Activated naive CD8-positive, alpha-beta T cell treated with anti-CD3 and anti-CD28 coated beads, Interleukin-2, amount 50 U/mL, for 16 hours (primary cell): ENCODE measurements around the gene LMO7.
"Not testable (repeated sequence)": the region's sequence is repeated elsewhere in the genome, so short reads cannot be mapped to it uniquely, and the experiment has no call there.

Experiments
- DNase-seq: peaks from one replicate; pipeline ENCODE4 v3.0.0-alpha.2; 2020; ENCODE audit warnings: low read depth, low spot score

LMO7 gene

DNA sequence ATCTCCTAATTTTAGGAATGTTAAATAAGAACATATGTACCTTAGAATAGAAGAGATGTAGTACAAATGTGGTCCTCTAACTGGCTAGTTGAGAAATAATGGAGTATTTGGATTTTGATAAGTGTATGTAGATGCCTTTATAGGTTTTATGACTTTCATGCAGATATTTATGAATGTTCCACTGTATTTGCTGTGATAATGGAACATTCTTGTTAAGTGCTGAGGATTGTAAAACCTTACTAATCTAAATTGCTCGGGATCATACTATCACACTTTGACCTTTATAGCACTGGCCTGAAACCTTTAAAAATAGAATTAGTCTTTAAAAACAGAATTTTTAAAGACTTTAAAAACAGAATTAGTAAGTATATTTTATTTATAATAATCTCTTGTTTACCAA, 135.1 kb downstream of the LMO7 start:
- no peak for DNase-seq

DNA sequence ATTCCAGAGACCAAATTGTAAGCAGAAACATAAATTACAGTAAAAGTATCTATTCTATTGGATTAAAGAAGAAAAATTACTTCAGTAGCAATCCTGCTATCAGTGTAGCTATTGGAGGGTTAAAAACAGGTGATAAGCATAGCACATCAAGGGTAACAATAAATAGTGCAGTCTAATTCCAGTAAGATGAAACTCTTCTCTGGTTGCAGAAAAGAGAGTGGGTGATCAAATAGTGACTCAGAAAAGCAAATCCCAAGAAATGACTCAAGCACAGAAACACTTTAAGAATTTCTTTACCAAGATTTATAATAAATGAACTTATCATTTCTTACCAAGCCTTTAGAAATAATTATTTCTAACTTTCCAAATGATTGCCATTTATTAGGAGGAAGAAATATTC, 135.7 kb downstream of the LMO7 start:
- DNase-seq, result no peak

DNA sequence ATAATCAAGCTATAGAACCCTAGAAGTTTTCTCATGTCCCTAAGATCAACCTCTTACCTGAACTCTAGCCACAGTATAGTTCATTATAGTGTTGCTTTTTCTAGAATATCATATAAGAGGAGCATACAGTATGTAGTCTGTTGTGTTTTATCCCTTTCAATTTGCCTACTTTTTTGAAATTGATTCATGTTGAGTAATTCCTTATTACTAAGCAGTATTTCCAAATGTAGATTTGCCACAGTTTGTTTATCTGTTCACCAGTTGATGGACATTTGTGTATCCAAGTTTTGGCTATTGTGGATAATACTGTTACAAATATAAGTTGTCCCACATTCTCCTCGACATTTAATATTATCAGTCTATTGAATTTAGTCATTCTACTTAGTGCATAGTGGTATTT, 138.0 kb downstream of the LMO7 start:
- no peak for DNase-seq

DNA sequence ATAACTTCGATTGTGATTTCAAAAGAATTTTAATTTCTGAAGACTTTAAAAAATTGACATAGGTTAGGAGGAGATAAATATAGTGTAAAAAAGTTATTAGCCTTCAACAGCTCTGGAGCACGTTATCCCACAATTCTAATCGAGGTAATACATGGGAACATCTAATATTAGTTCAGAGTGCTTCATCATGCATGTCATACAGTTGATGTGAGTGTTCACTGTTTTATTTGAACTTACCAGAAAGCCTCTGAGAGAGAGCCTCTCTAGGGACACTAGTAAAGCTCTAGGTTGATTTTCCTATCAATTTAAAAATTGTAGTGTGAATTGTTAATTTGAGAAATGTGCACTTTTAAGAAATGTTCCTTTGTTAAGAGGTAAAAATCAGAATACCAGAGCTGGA, 140.4 kb downstream of the LMO7 start:
- DNase-seq, result no peak

DNA sequence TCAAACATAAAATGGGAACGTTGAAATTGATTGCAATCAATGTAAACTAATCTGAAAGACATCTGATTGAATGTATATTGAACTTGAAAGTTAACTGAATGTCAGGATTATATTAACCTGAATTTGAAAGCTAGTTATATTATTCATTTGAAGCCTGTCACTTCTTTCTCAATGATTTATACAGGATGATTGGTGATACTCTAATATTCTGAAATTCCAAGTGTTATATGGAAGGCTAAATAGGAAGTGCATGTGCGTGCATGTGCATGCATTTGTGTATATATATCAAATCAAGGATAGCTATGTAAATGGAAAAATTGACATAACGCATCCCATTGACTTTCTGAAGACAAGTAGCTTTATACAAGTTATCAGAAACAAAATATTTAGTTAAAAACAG, 143.3 kb downstream of the LMO7 start:
- DNase-seq, result no peak

DNA sequence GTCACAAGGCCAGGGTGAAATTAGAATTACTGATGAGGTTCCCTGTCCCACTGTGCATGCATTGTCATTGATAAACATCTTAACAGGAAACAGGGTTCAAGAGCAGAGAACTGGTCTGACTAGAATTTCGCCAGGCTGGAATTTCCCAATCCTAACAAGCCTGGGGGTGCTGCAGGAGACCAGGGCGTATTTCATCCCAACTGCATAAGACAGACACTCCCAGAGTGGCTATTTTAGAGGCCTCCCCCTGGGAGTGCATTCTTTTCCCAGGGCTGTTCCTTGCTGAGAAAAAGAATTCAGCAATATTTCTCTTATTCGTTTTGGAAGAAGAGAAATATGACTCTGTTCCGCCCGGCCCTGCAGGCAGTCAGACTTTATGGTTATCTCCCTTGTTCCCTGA, 144.0 kb downstream of the LMO7 start:
- not testable (repeated sequence) for DNase-seq

DNA sequence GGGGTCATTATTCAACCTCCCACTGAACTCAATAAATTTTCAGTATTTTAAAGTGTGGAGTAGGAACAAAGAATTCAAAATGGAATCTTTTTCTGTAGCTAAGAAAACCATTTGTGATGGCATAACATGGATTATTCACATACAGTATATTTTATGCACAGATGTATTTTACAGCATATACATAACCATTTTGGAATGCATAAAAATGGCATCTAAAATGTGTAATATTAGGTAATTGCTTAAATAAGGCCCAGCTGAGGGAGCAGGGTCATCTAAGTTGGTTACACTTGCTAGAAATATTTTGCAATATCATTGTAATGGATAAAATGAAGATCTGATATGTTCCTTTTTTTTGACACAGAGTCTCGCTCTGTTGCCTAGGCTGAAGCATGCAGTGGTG, 146.9 kb downstream of the LMO7 start:
- no peak for DNase-seq

DNA sequence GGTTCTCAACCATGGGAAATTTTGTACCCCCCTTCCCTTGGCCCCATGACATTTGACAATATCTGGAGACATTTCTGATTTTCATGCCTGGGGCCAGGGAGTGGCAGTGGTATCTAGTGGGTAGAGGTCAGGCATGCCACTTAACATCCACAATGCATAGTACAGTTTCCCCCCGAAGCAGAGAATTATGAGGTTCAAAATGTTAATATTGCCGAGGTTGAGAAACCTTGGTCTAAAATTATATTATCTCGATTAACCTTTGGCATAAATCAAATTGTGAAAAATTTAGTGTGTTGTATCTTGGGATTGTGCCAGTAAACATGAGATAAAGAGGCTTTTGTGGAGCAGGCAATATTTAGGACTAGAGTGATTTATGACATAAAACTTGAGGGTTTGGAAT, 147.9 kb downstream of the LMO7 start:
- no peak for DNase-seq

DNA sequence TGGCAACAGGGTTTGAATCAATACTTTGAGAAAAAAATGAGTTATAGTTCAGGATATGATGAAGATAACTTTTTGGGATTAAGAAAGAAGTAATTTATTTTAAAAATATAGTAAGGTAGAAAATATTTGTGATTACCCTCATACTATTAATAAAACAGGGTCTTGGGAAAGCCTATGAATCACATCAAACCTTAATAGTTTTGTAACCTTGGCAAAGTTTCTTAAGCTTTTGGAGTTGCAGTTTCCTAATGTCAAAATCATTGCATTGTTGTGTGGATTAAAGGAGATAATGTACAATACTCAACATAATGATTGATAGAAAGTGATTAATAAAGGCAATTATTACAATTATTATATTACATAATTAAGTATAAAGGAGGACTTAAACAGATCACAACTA, 149.0 kb downstream of the LMO7 start:
- DNase-seq, result no peak

DNA sequence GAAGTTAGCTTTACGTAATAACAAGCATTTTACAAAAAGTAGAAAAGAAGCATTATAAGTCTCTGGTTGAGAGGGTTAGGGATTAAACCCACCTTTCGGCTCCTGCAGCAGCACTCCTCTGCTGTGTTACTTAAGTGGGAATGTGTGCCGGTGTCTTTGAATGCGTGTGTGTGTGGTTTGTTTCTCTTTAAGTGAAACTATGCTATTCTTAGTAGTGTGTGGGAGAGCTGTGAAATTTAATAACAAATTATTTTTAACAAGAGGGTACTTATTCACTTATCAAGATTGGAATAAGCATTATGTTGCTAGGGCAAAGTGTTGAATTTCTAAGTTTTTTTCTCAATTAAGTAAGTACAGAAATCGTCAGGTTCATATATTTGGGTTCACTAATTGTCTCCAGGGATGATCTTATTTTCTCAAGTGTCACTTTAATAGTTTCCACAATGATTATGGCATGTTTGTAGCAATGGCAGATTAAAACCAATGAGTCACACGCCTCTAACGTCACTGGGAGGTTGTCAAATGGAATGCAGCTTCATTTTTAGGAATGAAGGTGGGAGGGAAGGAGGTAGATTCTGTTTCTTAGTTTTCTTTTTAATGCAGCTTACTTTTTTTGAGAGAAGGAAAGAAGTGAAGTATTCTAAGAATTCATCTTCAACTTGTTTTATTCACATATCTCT, 151.3 kb downstream of the LMO7 start:
- DNase-seq, result no peak

DNA sequence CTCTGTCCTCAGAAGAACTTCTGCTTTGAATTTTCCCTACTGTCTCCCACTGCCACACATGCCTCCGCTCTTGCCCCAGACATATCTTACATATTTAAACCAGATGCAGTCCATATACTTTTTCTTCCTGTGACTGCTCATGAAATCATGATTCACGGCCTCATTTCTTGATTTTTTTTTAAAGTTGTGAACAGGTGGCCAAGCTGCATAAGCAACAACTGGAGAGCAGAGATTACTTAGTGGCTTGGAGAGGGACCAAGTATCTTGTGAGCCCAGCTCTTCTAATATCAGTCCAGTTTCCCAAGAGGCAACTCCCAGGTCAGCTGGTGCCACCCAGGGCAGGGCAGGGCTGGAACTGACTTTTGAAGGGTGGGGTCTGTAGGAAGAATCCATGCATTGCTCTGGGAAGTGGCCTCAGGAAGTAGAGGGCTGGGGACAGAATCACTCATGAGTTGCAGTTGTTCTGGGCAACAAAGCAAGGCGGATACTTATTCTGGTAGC, 152.4 kb downstream of the LMO7 start:
- DNase-seq, result no peak

DNA sequence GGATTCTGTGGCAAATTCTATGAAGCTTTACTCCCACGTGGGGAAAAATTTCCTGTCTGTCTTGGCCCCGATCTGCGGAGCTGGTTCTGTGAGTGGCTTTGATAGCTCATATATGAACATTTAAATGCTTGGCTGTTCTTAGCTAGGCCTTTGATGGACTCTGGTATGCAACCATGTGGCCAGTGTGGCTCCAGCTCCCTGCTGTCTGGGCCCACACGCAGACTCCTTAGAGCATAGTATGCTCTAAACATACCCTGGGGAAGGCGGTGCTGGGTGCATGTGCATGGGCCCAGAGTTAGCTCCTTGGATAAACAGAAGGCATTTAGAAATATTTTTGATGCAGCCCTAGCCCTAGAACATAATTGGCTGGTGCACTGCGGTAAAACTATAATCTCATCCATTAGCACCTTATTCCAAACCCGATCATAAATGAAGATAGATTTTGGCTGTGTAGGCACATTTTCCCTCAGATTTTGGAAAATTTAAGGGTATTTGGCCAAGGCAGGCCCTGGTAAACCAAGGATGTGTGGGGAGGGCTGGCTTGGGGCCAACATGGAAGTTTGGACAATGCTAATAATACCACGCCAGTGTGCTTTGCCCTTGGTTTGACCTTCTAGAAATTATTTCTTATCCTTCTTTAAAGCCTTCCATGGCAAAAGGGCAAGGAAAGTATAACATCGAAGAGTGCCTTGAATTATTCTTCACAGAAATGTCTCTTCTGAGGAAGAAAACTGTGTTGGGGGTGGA, 153.5 kb downstream of the LMO7 start:
- no peak for DNase-seq

DNA sequence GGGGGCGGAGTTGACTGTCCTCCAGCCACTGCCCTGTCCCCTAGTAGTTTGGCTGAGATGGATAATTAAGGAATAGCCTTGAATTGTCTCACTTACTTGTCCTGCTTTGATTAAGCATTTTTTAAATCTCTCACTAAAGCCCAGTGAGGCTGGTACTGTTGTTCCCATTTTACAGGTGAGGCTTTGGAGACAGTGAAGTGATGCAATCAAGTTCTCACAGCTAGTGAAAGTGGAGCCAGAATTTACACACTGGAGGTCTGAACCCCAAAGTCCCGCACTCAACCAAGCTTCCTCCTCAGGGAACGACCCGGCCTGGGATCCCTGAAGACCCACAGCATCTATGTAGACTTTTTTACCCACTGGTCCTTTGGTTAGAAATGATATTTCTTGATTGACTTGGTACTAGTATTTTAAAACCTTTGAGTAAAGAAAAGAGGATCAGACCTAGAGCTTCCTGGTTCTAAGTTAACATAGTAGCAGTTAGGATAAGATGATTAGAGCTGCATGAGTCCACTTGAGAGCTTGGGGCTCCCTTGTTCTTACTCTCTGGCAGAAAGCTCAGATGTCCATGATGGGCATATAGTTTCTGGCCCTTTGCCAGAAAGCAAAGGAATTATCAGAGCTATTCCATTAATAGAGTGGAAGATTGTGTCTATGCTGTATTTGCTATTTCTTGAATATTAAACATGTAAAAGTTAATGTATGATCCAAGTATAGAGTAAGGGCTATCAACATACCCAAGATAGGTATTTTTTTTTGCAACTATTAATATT, 154.3 kb downstream of the LMO7 start:
- DNase-seq, result no peak

DNA sequence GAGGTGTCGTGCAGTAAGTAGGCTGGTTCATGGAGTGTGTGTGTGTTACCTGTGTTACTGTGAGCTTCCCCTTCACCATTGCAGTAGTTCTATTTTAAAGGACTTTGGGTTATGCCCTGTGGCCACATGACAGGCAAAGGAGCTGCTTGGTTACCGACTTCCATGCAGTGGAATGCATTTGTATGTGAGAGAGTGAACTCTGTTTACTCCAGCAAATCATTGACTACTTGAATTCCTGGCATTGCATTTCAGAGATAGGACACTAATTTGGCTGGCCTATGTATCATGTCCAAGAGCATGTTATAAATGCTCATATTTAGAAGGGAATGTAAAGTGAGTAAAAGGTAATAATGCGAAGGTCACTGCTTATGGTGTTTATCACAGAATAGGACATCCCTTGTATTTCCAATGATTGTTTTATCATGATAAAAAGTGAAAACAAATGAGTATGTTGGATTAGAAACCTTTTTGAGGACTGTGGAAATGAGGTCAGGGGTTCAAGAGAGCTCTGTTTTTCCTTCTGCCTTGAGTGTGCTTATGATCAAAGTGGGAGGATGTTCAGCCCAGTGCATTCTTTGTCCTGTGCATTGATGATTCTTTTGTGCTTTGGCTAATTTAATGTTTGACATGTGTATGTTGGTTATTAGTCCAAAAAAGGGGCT, 156.5 kb downstream of the LMO7 start:
- DNase-seq, result no peak

DNA sequence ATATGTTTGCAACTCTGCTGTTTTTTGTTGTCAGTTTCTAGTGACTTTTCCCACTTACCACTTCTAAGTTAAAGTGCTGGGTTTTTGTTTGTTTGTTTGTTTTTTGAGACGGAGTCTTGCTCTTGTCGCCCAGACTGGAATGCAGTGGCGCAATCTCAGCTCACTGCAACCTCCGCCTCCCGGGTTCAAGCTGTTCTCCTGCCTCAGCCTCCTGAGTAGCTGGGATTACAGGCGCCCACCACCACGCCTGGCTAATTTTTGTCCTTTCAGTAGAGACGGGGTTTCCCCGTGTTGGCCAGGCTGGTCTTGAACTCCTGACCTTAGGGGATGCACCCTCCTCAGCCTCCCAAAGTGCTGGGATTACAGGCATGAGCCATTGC, 157.0 kb downstream of the LMO7 start:
- not testable (repeated sequence) for DNase-seq

DNA sequence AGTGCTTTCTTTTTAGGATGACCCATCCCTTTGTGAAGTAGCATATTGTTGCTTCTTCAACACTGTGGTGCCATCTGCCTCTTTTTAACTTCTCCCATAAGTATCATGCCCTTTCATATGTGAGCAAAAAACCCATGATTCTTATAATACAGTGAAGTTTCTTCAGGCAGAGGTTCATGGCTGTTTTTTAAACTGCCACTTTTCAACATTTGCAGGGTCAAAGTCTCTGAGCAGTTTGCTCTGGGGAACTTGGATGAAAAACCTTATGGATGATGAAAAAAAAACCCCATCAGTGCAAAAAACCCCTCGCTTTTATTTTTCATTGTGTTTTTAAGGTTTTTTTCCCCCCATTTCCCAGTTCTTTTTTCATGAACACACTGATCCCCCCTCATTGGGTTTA, 158.5 kb downstream of the LMO7 start:
- DNase-seq, result no peak

DNA sequence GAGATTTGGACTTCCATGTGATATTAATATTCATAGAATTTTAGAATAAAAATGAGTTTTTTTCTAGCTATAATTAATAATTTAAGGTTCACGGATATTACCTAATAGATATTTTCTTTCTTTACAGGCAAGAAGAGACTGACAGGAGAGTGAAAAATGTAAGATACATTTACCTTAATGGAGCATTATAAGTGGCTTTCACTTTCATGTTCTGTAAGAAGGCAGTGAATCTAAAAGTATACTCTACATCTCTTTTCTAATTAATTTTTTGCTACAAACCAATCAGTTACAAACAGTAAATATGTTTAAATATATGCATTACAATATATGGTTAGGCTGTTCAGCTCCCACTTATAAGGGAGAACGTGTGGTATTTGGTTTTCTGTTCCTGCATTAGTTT, 159.1 kb downstream of the LMO7 start:
- no peak for DNase-seq

DNA sequence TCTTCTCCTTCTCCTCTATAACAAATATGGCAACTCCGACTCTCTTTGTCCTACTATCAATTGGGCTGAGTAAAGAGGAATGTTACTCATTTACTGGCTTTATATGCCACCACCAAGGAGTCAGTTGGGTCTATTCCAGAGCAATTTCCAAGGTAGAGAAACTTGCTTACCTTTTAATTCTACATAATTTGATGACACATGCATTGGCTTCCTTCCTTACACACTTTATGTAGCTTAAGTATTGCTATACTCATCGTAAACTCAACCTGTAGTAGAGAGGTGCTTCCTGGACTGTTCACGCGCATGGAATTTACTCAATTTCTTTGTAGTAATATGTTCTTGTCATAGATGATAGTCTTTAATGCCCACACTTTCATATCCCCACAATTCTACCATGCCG, 160.7 kb downstream of the LMO7 start:
- DNase-seq, result no peak

DNA sequence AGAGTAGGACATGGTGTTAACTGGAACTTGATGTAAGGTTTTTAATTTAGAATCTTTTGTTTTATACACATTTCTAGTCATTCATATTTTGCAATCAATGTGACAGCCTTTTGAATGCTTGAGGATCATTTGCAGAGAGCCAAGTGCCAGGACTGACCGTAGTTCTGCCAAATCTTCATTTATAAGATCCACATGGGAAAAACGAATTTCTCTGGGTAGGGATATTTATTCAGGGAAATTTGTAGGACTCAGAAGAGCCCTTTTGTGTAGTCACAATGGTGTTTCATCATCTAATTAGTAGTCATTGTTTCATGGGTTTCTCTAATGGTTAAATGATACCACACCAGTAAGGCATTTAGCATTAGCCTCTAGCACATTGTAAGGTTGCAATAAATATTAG, 161.1 kb downstream of the LMO7 start:
- DNase-seq, result no peak

DNA sequence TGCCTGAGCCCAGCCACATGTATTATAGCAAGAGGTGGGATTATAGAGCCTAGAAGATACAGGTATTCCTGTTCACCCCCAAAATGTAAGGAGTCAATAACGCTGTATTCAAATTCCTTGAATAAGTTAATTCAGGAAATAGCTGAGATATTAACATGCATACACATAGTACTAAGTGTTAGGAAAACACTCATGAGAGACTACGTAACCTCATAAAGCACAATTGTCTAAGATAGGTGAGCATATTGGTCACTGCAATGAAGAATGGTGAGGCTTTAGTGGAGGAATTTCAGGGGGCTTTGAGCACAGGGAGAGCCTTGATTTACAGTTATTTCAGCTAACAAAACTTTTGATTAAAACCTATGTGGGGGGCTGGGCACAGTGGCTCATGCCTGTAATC, 161.6 kb downstream of the LMO7 start:
- DNase-seq, result no peak

DNA sequence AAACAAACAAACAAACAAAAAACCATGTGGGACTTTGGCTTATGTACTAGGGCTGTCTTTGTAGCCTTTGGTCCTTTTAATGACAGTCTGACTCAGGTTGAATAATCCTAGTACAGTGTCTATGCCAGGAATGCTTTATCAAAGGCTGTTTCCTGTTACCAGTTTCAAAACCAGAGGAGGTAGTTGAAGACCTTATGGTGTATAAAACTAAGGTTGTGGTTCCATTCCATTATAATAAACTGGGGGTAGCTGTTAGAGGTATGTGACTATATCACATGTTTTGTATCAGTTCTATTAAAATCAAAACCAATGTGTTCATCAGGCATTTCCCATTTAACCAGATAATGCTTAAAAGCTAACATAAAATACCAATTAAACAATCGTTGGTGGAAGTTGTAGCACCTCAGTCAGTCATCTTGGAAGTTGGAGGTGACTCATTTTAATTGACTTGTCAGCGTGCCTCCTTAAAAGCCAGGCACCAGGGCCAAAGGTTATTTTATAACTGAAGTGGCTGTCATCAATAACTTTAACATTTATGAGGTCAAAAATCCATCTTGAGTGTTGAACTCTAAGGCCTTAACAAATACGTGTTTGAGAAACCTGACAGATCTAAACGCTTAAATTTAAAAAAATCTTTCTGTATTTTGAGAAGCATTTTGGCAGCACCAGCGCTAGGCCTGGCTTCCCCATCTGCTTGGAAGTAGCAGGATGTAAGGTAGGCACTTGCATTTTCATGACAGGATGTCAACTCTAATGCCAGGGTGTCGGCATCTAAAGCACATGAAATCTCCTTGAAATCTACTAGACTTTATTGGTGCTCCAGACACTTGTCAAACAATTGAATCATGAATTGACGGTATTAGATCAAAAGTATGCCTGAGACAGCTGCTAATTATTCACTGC, 162.5 kb downstream of the LMO7 start:
- no peak for DNase-seq
